GM13977 (cell line): ENCODE results near the gene MAP3K4.

Source experiments
- DNase-seq: peaks from one replicate; pipeline ENCODE4 v3.0.0; 2012; ENCODE audit warnings: low spot score
- CTCF ChIP-seq: IDR thresholded peaks from 2 replicates; pipeline ENCODE4 v1.5.1; 2012; ENCODE audit warnings: mild to moderate bottlenecking, control low read depth; ENCODE audit not compliant: insufficient read depth; ENCODE audit errors: extremely low read depth, missing control alignments
- in situ Hi-C: fragments of 300-500 bp; cut with MboI; formaldehyde crosslinking; loops from one replicate; pipeline ENCODE4 v1.12.0; 2022; ENCODE audit warnings: low sequenced_read_pairs, low pct_unique_long_range_greater_than_20kb, mixed read lengths, inconsistent platforms; ENCODE audit not compliant: unreplicated experiment

Gene MAP3K4

GRCh38 chr6:161142957-161143296 lies 151.4 kb downstream of the MAP3K4 start:
- DNase-seq = no peak
- in situ Hi-C loops = loop anchor here (25.0 kb wide), 1 partner anchor 219 kb away; no protein-coding TSS in a partner anchor
- no peak for TF ChIP-seq CTCF

- no peak for TF ChIP-seq CTCF
- in situ Hi-C loops = loop anchor here (25.0 kb wide), 1 partner anchor 218 kb away; no protein-coding TSS in a partner anchor
- no peak for DNase-seq
These were observed 152.3 kb downstream of the MAP3K4 start for GRCh38 chr6:161143663-161144430.

GRCh38 chr6:161150136-161150535 lies 158.6 kb downstream of the MAP3K4 start:
- in situ Hi-C loops = no loop called here
- TF ChIP-seq CTCF = no peak
- DNase-seq = no peak

- TF ChIP-seq CTCF = no peak
- in situ Hi-C loops = no loop called here
- no peak for DNase-seq
These were observed 159.0 kb downstream of the MAP3K4 start for GRCh38 chr6:161150566-161150965.

GRCh38 chr6:161151059-161151645 lies 159.6 kb downstream of the MAP3K4 start:
- in situ Hi-C loops = no loop called here
- TF ChIP-seq CTCF = no peak
- no peak for DNase-seq

- no peak for TF ChIP-seq CTCF
- in situ Hi-C loops = no loop called here
- DNase-seq = no peak
These were observed 160.3 kb downstream of the MAP3K4 start for GRCh38 chr6:161151660-161152526.
